HG03571 (cell line): Measurements from ENCODE around the gene MPRIP.

Experiments used
- ATAC-seq: cut with Tn5 transposase; IDR thresholded peaks from one replicate; pipeline ENCODE4 v1.9.1; 2021; ENCODE audit not compliant: unreplicated experiment

Gene MPRIP

GRCh38 chr17:17084317-17084835, 42.1 kb downstream of the MPRIP start:
- no peak for ATAC-seq

GRCh38 chr17:17084941-17085340, 42.7 kb downstream of the MPRIP start:
- ATAC-seq: no peak

- no peak for ATAC-seq
Observed at GRCh38 chr17:17086585-17086984, 44.3 kb downstream of the MPRIP start.

- ATAC-seq: no peak
Observed at GRCh38 chr17:17087424-17088015, 45.3 kb downstream of the MPRIP start.

GRCh38 chr17:17088086-17088485, 45.8 kb downstream of the MPRIP start:
- no peak for ATAC-seq

GRCh38 chr17:17088541-17089525, 46.6 kb downstream of the MPRIP start:
- no peak for ATAC-seq

GRCh38 chr17:17089796-17090641, 47.8 kb downstream of the MPRIP start:
- ATAC-seq: no peak

GRCh38 chr17:17090642-17091103, 48.4 kb downstream of the MPRIP start:
- no peak for ATAC-seq

- ATAC-seq: no peak
Observed at GRCh38 chr17:17091276-17091675, 49.0 kb downstream of the MPRIP start.

- ATAC-seq: no peak
Observed at GRCh38 chr17:17091856-17092756, 49.8 kb downstream of the MPRIP start.

- ATAC-seq: no peak
Observed at GRCh38 chr17:17093764-17094163, 51.5 kb downstream of the MPRIP start.

- no peak for ATAC-seq
Observed at GRCh38 chr17:17096438-17097178, 54.4 kb downstream of the MPRIP start.

GRCh38 chr17:17097763-17098345, 55.6 kb downstream of the MPRIP start:
- ATAC-seq: no peak

GRCh38 chr17:17098551-17099179, 56.4 kb downstream of the MPRIP start:
- no peak for ATAC-seq

- no peak for ATAC-seq
Observed at GRCh38 chr17:17102176-17102575, 59.9 kb downstream of the MPRIP start.

- ATAC-seq: no peak
Observed at GRCh38 chr17:17103160-17103559, 60.9 kb downstream of the MPRIP start.

GRCh38 chr17:17104036-17104435, 61.8 kb downstream of the MPRIP start:
- ATAC-seq: no peak

GRCh38 chr17:17104494-17104893, 62.2 kb downstream of the MPRIP start:
- no peak for ATAC-seq
